MM.1S (cell line): ENCODE measurements around the gene ALDH1B1.

Experiments used
- EZH2 ChIP-seq: fragments of 300-600 bp; sonication (generic); optimal IDR thresholded peaks from 2 replicates; pipeline ENCODE3; 2017; ENCODE audit warnings: low read depth, mild to moderate bottlenecking, antibody characterized with exemption, low read length, mixed read lengths
- TF ChIP-seq, protein P1 (sequence below): fragments of 300-600 bp; sonication (generic); IDR thresholded peaks from 2 replicates; pipeline ENCODE4 v1.5.1; 2016; ENCODE audit warnings: antibody characterized with exemption, low read length, mixed read lengths

DNA sequence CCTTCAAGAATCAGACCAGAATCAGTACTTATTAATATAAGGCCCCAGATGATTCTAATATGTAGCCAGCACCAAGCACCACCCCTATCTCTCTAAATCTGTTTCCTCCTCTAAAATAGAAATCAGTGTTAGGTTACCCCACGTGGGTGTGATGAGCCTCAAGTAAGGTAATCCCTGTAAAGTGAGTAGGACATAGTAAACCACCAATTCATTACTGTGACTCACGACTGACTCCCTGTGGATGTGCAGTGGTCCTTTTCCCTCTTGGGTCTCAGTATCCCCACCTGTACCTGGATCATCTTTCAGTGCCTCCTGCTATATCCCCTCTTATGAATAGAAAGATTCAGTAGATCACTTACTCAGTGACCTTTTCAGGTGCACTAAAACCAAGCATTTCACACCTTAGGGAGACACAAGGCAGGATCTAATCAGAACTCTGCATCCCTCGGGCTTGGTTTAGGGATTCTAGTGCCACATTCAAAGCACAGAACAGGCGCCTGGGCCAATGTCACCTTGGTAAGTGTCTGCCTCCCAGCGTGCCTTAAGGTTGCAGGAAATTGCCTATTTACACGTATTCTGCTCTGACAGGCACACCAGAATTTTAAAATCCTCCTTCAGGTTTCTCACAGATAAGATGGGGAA, 12.2 kb upstream of the ALDH1B1 start:
- TF ChIP-seq, protein P1, sequence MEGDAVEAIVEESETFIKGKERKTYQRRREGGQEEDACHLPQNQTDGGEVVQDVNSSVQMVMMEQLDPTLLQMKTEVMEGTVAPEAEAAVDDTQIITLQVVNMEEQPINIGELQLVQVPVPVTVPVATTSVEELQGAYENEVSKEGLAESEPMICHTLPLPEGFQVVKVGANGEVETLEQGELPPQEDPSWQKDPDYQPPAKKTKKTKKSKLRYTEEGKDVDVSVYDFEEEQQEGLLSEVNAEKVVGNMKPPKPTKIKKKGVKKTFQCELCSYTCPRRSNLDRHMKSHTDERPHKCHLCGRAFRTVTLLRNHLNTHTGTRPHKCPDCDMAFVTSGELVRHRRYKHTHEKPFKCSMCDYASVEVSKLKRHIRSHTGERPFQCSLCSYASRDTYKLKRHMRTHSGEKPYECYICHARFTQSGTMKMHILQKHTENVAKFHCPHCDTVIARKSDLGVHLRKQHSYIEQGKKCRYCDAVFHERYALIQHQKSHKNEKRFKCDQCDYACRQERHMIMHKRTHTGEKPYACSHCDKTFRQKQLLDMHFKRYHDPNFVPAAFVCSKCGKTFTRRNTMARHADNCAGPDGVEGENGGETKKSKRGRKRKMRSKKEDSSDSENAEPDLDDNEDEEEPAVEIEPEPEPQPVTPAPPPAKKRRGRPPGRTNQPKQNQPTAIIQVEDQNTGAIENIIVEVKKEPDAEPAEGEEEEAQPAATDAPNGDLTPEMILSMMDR = no peak
- no peak for TF ChIP-seq EZH2
